PC-9 (cell line): ENCODE measurements around the gene TRAF3IP1.

Experiments used
- CTCF ChIP-seq: fragments of 200-600 bp; sonication (generic); conservative IDR thresholded peaks from 2 replicates; pipeline ENCODE4 v1.6.1; 2017; ENCODE audit warnings: mixed run types, antibody characterized with exemption, mild to moderate bottlenecking, moderate library complexity
- EZH2 ChIP-seq: fragments of 200-600 bp; sonication (generic); IDR thresholded peaks from 2 replicates; pipeline ENCODE4 v1.8.0; 2017; ENCODE audit warnings: antibody characterized with exemption, low read depth

- no peak for TF ChIP-seq CTCF
- TF ChIP-seq EZH2 = no peak
Observed at GRCh38 chr2:238271061-238271554, 49.2 kb upstream of the TRAF3IP1 start.
